Measurements from ENCODE around the gene CASK.
"Not testable (repeated sequence)": the region's sequence is repeated elsewhere in the genome, so short reads cannot be mapped to it uniquely, and the experiment has no call there.

Gene CASK

DNA sequence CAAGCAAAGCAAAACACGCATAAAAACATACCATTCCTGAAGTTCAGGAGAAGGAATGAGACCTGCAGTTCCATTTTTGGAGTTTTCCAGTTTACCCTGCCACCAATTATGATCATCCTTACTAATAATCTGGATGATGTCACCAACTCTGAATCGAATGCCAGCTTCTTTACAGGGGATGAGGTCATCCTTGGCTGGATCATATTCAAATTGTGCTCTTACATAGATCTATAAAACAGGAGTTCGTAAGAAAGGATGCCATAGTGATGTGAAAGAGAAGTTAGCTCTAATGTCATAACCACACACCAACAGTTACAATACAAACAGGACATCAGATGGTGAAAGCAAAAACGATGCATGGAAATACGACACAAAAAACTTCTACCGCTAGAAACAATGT is 369.7 kb downstream of the CASK start:
- DNase-seq: no peak

DNA sequence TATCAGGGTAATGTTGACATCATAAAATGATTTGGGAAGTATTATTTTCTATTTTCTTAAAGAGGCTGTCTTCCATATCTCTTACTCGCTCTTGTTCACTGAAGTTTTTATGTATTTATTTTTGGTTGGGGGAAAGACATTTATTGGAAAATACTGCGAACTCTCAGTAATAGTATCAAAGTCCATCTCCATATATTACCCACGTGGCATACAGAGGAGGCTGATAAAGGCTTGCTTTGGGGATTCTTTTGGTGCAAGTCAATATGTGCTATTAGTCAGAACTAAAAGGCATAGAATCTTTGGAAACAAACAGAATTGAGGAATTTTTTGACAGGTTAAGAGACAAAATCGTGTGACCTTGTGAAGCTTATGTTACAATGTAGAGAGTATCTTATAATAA is 374.9 kb downstream of the CASK start:
- no peak for DNase-seq

DNA sequence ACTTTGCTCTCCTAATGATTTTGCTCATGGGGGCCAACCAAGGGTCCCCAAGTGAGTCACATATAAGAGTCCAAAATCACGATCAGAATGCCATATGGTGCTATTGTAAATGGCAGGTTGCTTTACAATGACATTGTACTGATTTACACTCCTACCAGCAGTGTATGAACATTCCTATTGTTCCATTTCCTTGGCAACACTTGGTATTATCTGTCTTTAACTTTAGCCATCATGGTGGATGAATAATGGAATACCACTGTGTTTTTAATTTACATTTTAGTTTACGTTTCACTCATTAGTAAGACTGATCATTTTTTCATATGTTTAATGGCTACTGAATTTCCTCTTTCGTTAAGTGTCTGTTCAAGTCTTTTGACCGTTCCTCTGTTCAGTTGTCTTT is 379.7 kb downstream of the CASK start:
- no peak for DNase-seq

DNA sequence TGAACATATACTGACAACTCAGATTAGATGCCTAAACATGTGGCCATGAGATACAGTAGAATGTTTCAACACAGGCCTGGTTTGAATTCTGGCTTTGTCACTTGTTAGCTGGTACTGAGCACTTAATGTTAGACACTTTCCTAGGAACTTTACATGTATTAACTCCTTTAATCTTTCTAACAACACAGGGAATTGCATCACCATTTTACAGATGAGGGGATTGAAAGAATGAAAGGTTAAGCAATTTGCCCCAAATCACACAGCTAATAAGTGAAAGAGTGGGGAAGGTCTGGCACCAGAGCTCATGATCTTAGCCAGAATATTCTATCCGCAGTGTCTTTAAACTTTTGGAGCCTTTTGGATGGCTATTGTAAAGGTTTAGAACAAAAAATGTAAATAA is 380.3 kb downstream of the CASK start:
- no peak for DNase-seq

DNA sequence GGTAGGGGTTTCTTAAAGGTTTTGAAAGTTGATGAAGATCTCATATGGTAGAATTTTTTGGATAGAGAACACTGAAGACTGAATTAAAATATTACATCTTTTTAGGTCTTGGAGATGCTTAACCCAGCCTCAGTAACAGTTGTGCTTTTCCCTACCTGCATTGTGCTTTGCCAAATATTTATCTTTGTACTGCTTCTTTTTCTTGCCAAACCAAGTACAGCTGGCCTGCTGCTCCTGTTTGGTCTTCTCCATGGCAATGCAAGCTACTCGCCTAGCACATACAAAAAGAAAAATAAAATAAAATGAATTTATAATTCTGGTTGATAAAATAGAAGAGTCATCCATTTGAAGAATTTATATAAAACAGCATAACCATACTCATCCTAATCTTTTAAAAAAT is 380.8 kb downstream of the CASK start:
- no peak for DNase-seq

DNA sequence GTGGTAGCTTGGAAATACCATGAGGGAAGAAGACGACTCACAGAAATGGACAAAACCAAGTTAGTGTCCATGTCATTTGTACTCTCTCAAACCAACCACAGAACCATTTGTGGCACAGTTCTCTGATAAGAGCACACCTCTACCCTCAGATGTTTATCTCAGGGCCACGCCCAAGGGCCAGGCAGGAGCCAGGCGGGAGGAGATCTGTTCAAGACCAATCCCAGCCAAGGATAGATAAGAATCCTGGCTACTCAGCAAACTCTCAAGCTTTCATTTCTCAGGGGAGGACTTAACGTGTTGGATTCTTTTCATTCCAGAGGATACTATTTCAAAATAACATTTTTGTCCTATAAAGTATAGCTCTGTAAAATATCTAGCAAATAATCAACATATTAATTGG is 381.2 kb downstream of the CASK start:
- DNase-seq: no peak

DNA sequence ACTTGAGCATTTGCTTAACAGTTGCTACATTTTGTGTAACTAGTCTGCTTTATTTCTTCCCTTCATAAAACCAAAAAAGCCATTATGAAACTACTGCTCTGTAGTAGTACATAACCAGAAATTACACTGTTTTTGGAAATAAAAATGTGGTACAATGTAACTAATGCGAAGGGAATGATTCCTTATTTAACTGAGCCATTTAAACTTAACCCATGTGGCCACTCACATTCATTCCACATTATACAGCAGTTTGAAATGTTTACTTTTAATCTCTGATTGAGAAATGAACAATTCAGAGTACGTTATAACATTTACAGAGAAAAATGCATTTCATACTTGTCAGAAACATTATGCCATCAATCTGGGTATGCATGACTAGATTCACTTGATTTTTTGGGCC is 382.0 kb downstream of the CASK start:
- no peak for DNase-seq

DNA sequence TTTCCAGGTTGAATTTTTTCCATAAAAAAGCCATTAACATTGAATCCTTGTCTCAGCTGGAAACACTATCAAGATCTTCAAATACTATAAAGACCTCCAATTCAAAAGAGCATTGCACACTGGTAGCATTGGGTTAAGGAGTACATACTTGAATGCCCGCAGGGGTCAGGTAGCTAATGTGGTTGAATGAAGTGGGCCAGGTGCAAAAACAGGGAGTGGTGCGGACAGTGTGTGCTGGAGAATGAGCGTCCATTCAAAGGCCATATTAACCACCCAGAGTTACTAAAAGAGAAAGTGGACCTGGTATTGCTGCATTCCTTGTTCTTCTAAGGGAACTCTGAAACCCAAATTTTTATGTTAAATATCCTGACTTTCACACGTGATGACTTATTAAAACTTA is 384.6 kb downstream of the CASK start:
- no peak for DNase-seq

DNA sequence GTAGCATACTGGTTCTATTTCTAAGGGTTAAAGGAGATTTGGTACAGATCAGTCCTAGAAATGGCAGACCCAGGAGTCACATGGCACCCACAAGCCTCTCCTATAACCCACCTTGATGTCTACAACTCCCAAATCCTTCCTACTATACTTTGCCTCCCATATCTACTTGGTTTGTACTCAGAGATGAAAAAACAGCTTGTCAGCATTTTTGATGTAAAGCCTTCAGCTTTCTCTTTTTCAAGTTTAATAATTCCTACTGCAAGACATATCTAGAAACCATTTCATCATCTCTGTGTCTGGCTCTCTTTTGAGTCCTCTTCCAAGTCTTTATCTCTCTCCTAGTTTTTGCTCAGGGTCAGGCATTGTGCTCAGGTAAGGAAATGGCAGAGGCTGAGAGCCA is 393.3 kb downstream of the CASK start:
- DNase-seq: no peak

DNA sequence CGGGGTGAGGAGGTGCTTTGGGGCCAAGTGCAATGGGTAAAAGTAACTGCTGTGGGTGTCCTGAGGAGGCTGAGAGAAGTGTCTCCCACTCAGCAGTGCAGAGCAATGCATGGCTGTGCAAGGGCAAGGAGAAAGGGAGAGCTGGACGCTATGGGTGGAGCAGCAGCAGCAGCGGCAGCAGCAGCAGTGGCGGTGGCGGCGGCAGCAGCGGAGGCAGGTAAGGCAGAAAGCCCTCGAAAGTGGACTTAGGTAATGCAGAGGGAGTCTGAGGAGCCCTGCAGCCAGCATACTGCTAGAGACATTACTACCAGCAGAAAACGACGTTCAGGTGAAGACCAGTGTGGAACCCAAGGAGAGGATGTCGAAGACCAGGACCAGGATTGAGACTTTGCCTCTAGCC is 394.1 kb downstream of the CASK start:
- DNase-seq: no peak

DNA sequence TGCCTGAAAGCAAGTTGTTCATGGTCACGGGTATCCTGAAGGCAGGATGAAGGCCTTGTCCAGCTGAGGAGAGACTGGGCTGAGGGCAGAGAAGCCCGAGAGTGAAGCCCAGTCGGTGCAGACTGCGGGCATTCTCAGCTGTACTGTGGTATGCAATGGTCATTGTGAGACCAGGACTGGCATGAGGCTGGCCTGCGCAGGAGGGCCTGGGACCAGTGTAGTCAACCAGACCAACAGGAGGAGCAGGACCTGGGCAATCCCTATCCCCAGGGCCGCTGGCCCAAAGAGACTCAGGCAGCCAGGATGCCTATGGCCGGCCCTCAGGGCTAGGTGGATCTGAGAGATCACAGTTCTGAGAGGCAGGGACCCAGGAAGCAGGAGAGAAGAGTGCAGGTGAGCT is 394.6 kb downstream of the CASK start:
- no peak for DNase-seq

DNA sequence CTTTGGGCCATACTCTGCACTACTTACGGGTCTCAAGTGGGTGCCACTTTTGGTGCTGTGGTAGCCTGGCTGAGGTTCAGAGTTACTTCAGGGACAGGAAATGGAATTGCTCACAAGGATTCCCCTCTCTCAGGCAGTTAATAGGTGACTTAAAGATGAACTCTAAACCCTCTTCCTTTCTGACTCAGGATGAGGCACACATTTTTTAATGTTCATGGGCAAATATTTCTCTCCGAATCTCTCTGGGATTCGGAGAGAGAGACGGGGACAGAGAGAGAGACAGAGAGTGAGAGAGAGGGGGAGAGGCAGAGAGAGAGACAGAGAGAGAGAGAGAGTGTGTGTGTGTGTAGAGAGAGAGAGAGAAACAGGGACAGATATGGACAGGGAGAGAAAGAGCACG is 396.4 kb downstream of the CASK start:
- DNase-seq: peak; percentile 11

DNA sequence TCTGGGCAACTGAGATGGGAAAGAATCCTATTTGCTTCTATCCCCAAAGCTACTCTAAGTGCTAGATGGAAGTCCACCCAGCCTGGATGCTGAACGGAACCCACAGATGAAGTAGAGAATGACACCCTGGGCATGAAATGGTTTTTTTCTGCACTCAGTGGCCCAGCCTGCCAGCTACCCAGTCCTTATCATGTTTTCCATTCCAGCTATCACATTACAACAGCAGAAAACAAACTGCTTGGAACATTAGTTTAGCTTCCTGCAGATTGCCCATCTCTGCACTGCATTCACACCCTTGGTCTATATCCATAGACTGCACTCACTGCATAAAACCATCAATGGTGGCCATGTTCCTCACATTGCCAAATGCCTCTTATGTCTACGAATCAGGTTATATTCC is 397.1 kb downstream of the CASK start:
- no peak for DNase-seq

DNA sequence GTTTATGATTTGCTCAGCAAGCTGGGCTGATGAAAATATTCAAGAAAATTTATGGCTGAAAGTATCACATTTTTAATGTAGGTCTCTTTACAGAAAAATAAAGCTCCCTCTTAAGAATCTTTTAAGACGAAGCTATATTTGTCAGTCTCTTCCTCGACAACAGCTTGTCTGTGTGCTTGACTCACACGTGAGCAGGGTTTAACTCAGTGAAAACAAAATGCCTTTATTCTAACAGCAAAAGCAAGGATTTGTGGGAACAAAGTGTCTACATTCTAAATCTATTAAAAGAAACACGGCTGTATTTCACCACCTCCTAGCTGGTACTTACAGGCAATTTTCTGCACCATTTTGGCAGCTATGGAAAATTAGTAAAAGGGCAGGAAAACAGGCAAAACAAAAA is 400.7 kb downstream of the CASK start:
- DNase-seq: no peak

DNA sequence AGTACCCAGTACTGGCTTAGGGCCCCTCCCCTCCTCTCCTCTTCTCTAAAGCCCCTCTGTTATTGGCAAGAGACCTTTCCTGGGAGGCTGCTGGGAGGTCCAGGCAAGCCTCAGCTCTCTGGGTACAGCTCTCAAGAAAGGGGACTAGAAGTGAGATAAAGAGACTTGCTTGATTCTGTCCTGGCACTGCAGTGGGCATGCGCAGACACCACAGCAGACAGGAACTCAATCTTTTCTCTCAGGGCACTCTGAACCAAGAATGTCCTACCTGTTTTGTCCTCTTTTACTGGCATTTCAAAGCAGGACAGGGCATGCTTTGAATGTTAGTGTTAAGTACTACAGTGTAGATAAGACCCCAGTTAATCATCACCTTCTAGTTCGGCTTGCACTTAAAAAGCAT is 401.3 kb downstream of the CASK start:
- no peak for DNase-seq

DNA sequence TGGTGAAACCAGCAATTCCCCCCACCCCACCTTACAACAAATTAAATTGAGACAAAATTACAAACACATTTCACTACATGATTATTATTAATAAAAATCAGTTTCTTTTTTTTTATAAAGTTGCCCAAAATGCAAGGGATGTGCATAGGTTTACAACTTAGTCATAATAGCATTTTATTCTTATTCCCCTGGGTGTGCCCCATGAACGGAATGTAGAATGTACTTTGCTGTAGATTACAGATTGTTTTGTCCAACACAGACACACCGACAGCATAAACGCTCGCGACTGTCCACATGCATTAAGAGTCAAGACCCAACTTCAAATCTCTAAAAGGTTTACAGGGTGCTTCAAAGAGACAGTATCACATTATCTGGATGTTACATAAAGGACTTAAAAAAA is 403.9 kb downstream of the CASK start:
- DNase-seq: no peak

DNA sequence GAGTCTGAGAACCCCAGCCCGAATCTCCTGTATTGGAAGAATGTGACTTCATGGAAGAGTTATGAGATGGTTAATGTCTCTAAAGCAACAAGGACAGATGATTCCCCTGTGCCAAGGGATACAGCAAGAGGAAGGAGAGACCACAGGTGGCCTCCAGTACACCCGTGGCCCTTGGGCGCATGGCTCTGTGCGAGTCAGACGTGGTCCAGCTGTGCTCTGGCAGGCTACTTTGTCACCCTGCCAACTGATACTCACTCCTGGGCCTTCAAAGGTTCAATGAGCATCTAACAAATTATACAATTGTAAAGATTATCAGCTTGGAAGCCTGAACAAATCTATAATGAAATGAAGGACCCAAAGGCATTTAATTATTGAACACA is 404.5 kb downstream of the CASK start:
- no peak for DNase-seq

DNA sequence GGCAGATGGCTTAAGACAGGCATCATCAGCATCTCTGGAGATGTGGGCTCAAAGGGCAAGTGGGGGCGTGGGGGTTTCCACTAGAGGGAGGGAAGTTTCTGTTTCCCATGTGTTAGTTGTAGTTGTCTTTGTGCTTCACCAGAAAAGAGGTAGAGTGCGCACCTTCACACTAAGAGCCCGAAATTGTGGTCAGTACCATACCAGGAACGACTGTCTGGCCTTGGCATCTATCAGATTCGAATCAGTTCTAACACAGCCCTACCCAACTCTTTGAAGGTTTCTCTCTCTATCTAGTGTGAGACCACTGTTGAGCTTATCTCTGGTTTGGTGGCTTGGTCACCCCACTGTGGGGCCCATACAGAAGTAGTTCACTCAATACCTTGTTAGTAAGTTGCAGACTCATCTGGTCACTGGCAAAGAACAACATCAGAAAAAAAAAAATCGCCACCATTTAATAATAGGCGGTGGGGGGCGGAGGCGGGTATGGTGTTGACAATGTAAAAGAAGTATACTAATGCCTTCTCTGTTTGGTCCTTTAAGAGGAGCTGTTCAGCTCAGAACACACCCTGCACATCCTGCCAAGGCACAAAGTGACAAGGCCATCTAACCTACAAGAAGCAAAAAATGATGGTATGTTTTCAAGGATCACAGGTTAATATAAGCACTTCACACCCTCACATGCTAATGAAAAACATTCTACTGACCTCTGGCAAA is 405.1 kb downstream of the CASK start:
- peak; percentile 27 for DNase-seq

DNA sequence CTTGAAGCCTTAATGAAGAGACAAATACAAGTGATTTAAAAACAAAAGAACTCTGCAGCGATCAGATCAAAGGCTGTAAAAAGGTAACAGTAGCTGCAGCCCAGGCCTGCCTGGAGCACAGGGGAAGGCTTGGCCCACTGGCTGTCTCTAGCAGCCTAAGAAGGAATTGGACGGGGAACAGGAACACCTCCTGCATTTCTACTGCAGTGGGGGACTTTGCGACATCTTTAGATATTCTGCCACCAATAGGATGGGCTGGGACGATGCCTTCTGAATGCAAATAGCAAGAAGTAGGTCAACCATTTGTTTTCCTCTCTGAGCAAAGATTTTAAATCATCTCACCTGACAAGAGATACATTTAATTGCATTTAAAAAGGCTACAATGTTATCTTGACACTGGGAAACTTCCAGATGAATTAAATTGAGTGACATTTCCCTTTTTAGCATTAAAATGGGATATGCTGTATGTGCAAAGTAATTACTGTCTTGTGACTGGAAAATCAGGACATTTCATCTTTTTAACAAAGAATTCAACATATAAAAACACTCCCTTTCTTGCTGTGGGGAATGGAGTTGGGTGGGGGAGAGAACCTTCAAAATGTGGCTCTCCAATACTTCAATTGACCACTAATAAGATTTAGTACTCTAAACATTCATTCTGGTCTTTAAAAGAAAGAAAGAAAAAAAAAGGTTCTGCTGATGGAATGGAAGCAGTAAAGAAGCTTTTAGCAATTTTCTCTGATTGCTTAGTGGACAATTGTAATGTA is 406.2 kb downstream of the CASK start:
- DNase-seq: no peak

DNA sequence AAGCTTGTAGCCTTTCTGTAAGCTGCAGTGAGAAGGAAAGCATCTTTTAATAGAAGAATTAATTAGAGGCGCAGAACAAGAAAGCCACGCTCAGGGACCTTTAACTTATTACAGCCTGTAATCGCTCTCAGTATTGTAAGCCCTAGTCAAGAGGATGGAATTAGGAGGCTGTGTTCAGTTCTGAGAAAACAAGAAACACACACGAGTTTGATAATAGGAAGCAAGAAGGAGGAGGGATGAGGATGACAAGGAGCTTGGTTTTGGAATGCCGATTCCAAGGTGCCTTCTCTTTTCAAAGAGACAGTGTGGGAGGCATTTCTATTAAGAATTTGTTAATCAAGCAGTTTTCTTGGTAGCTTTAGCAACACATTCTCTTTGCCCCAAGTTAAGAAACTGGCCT is 406.9 kb downstream of the CASK start:
- no peak for DNase-seq

DNA sequence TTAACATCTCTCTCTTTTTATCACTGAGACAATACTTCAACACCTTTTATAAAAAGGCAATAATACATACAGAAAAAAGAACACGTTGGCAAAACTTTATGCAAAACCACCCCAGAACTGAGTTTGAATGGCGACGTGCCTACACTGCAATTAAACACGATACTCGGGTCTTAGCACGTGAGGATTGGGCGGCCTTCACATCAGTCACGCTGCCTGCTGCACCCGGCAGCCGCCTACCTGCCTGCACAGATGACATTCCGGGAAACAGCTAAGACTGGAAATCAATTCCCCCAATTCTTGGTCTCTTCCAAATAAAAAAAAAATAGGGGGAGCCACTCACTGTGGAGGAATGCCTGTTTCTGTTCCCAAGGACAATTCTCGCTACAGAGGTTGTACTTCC is 408.0 kb downstream of the CASK start:
- no peak for DNase-seq

DNA sequence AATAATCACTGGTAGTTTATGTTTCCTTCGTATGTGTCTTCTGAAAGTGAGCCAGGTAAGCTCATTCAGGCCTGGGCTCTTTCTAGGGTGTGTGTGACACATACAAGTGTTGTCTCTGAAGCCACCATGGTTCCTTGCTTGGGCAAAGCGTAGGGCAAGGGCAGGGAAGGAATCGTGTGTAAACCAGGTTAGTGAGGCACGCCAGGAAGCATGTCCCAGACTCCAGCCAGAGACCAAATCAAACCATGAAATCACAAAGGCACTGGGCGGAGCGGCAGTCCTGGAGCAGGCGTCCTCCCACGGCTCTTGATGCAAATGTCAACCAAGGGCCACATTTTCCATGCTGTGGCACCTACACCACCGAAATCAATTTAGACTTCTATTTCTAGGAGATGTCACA is 409.2 kb downstream of the CASK start:
- DNase-seq: no peak

DNA sequence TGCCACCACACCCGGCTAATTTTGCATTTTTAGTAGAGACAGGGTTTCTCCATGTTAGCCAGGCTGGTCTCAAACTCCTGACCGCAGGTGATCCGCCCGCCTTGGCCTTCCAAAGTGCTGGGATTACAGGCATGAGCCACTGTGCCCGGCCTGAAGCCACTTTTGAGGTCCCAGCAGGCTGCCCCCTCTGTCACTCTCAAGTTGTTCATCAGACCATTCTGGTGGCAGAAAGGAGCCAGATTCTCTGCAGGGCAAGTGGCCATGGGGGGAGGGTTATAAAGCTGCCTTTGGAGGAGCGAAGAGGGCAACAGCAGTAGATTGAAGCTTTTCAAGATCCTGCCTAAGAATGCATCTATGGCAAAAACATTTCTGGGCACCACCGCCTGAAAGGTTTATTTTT is 410.5 kb downstream of the CASK start:
- DNase-seq: not testable (repeated sequence)

DNA sequence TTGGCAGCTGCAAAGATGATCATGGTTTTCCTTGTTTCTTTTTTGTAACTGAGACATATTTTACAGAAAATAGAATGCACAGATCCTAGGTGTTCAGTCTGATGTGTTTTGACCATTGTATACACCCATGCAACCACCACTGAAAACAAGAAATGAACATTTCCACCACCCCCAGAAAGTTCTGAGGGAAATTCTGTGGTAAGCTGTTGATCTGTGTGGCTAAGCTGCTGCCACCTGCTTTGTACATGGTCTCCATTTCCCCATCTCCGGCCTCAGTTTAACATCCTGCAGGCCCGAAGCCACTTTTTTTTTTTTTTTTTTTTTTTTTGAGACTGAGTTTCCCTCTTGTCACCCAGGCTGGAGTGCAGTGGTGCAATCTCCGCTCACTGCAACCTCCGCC is 411.0 kb downstream of the CASK start:
- DNase-seq: peak; percentile 62

DNA sequence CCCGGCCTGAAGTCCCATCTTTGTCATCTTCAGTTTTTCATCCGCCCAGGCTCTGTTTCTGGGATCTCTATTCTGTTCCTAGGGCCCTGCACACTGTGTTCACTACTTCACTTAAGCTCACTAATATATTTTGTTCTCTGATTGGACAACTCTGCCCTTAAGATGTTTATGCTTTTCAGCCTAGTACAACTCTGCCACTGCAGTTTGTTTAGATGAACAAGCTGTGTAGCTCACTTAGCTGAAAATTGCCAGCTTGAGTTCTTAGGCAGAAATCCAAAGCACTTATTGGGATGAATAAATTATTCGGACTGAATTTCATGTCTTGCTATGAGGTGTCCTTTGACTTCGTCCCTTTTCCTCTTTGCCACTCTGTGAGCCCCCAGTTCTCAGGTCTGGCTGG is 415.4 kb downstream of the CASK start:
- no peak for DNase-seq
